GM12891 (cell line): ENCODE measurements around the gene JAM3.

Experiments used
- DNase-seq: peaks from one replicate; pipeline ENCODE4 v3.0.0; 2011; ENCODE audit warnings: low spot score; ENCODE audit not compliant: insufficient read length
- FAIRE-seq: peaks from 2 replicates; lab custom pipeline; 2011; peaks lifted over from hg19 to GRCh38; lab: Jason Lieb, UNC
- PAX5 ChIP-seq: IDR thresholded peaks from 2 replicates; pipeline ENCODE4 v1.6.1; 2011; ENCODE audit warnings: low read length, moderate library complexity, mild to moderate bottlenecking; ENCODE audit not compliant: insufficient read depth, severe bottlenecking
- POLR2A ChIP-seq: IDR thresholded peaks from 2 replicates; pipeline ENCODE4 v1.6.1; 2011; ENCODE audit warnings: low read depth, low read length, control low read depth
- POLR2AphosphoS5 ChIP-seq: IDR thresholded peaks from 2 replicates; pipeline ENCODE4 v1.6.1; 2011; ENCODE audit warnings: low read depth, low read length, control low read depth
- POU2F2 ChIP-seq: IDR thresholded peaks from 2 replicates; pipeline ENCODE4 v1.6.1; 2011; ENCODE audit warnings: low read depth, mild to moderate bottlenecking, control low read depth, low read length, moderate library complexity
- SPI1 ChIP-seq: IDR thresholded peaks from 2 replicates; pipeline ENCODE4 v1.6.1; 2011; ENCODE audit warnings: low read depth, low read length, control low read depth
- TAF1 ChIP-seq: IDR thresholded peaks from 2 replicates; pipeline ENCODE4 v1.6.1; 2011; ENCODE audit warnings: low read depth, low read length, control low read depth

The JAM3 gene

DNA sequence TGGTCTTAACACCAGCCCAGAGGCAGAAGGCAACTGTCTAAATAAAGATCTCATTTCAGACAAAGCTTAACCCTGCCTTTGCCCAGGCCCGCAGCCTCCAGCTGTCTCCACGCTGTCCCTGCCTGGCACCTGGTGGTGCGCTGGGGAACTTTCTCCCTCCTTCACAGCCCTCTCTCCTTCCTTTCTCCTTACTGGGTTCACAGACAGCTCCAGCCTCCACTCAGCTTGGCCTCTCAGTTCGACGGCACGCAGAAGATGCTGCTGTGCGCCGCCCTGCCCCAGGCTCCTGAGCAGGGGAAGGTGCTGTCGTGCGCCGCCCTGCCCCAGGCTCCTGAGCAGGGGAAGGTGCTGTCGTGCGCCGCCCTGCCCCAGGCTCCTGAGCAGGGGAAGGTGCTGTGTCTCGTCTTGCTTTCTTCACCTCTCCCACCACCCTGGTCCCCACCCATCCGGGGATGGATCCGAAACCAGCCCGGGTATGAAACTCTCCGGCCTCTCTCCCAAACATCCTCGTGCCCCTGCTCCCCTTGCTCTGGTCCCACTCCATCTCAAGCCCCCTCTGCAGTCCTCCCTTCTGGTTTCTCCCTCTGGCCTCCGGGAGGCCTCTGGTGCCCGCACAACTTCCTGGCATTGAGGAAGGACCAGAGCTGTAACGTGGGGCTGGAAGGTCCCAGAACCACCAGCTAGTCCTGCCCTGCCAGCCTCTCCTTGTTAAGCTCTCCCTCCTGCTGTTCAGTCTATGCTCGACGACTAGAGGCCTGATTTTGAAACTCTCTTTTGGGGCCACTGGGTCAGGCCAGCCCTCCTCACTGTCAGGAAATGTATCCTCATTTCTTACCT lies 22.9 kb upstream of the JAM3 start:
- TF ChIP-seq SPI1, result no peak
- no peak for TF ChIP-seq TAF1
- no peak for TF ChIP-seq POLR2AphosphoS5
- TF ChIP-seq PAX5, result no peak
- no peak for TF ChIP-seq POU2F2
- no peak for TF ChIP-seq POLR2A
- no peak for FAIRE-seq
- DNase-seq, result no peak

DNA sequence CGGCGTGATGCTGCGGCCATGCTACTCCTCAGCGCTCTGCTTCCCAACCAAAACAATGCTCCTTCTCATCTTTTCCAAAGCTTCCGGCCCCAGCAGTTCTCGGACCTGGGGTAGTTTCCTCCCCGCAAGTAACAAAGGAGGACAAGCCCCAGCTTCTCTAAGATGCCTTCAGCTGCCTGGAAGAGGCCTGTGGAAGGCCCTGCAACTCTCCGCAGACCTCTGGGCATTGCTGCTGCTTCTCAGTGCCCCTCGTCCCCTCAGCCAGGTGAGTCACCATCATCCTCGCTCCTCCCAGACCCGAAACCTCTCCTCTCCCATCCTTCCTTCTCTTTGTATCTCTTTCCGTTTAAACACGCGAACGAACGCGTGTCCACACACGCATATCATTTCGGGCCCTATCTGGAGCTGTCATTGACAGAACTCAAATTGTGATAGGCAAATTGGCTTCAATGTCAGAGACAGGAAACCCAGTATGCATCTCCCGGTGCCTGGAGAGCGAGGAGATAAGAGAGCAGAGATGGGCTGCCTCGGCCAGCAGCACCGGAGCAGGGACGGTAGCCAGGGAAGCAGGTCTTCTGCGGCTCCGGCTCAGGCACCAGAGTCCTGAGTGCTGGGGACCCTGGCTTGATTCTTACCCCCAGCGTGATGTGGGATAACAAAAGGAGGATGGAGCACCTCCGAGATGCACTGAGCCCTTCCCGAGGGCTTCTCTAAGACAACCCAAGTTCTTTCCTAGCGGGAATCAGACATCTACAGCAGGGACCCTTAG lies 22.0 kb upstream of the JAM3 start:
- TF ChIP-seq SPI1, result no peak
- no peak for TF ChIP-seq PAX5
- no peak for TF ChIP-seq POLR2AphosphoS5
- TF ChIP-seq POLR2A, result no peak
- TF ChIP-seq POU2F2, result no peak
- TF ChIP-seq TAF1, result no peak
- FAIRE-seq, result no peak

GRCh38 chr11:134047586-134047999 lies 21.3 kb upstream of the JAM3 start:
- FAIRE-seq, result no peak
- no peak for DNase-seq
- TF ChIP-seq POLR2A (no peak), TAF1 (no peak), POLR2AphosphoS5 (no peak), PAX5 (no peak), SPI1 (no peak), POU2F2 (no peak)

More for the DNA sequence above, 22.0 kb upstream of the JAM3 start:
- no peak for DNase-seq

GRCh38 chr11:134048028-134048427 lies 20.8 kb upstream of the JAM3 start:
- FAIRE-seq, result no peak
- DNase-seq, result no peak
- TF ChIP-seq POLR2A (no peak), POU2F2 (no peak), SPI1 (no peak), POLR2AphosphoS5 (no peak), PAX5 (no peak), TAF1 (no peak)

DNA sequence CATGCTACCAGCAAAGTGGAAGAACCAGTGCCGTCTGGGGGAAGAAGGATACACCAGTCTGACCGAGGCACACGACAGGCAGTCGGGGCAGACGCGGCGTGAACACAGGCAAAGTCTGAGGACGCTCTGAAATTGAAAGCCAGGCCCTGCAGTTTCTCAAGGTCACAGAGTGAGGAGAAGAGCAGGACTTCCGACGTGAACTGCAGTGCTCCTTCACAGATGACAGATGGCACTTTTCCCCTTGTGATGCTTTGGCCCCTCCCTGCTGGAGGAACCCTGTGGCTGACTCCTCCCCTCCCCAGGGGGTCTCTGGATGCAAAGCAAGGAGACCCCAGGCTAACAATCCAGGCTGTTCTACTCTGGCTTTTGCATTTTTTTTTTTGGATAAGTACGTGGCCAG lies 19.6 kb upstream of the JAM3 start:
- DNase-seq (no peak), FAIRE-seq (no peak)
- TF ChIP-seq POLR2AphosphoS5, result no peak
- no peak for TF ChIP-seq POLR2A
- TF ChIP-seq TAF1, result no peak
- no peak for TF ChIP-seq PAX5
- no peak for TF ChIP-seq SPI1
- no peak for TF ChIP-seq POU2F2

DNA sequence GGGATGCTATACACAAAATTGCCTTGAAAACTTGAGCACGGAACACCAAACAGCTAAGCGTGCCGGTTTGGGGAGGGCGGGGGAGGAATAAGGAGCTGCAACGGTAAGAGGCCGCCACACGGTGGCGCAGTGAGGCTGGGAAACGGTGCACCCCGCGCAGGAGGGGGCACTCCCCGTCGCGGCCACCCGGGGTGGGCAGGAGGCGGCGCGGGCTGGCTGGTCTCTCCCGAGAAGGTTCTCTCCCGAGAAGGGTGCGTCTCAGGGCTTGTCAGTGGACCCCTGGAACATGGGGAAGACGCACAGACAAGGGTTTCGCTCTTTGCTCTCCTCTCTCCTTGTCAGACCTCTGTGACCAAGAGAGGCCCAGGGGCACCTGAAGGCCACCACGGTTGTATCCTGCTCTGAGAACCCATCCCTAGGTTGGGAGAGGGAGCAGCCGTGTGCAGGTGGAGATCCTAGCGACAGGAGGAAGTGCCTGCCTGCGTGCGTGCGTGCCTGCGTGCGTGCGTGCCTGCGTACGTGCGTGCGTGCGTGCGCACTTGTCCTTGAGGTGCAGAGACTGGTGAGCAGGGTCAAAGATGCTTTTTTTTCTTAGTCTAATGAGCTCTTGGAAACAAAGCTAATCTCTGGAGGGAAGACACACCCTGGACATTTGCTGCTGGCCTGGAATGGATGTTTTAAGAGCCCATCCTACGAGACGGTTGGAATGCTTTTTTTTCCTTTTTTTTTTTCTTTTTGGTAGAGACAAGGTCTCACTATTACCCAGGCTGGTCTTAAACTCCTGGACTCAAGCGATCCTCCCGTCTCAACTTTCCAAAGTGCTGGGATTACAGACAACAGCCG lies 18.1 kb upstream of the JAM3 start:
- DNase-seq (peak; percentile 88), FAIRE-seq (peak; percentile 96)
- TF ChIP-seq POLR2AphosphoS5 (no peak), TAF1 (no peak), PAX5 (no peak), SPI1 (no peak), POU2F2 (no peak), POLR2A (no peak)

DNA sequence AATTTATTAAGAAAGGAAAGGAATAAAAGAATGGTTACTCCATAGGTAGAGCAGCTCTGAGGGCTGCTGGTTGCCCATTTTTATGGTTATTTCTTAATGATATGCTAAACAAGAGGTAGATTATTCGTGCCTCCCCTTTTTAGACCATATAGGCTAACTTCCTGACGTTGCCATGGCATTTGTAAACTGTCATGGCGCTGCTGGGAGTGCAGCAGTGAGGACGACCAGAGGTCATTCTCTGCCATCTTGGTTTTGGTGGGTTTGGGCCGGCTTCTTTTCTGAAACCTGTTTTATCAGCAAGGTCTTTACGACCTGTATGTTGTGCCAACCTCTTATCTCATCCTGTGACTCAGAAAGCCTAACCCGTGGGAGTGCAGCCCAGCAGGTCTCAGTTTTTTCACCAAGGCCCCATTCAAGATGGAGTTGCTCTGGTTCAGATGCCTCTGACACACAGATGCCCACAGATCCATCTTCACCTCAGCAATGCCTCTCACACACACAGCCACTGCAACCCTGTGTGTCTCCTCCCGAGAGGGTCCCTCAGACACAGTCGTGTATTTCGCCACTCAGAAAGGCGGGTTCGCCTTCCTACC lies 16.4 kb upstream of the JAM3 start:
- DNase-seq (no peak), FAIRE-seq (no peak)
- TF ChIP-seq POU2F2 (no peak), SPI1 (no peak), PAX5 (no peak), POLR2A (no peak), POLR2AphosphoS5 (no peak)

DNA sequence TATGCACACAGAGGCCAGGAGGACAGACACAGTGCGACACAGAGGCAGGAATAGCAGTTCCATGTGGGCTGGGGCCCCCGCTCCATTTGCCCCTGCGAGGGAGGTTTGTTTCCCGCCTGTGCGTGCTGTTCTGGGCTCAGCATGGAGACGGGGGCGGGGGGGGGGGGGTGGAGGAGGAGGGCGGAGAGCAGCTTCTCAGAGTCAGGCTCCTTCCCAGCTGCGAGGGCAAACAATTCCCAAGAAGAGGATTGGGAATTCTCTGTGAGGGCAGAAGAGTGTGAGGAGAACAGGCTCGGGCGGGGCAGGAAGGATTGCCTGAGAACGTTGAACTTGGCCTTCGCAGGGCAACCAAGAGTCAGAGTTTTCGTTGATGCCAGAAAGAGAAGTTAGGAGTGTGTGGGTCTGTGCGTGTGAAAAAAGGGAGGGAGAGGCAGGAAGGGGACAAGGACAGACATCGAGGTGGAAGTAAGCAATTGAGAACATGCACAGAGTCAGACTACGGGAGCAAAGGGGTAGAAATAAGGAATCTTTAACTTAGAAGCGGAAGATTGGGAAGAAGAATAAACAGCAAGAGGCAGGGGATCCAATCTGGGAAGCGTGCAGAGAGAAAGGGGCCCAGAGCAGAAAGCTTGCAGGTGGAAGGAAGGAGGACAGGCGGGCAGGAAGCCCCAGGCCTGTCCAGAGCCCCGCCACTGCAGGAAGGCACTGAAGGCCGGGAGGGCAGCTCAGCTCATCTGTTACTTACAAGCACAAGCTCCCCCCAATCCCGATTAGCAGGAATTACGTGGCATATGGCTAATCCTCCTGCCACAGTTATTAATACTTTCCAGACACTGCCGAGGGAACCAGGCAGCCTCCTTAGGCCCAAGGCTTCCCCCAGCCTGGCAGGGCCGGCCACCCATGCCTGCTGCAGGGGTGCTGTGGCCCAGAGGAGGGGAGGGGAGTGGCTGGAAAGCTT lies 15.6 kb upstream of the JAM3 start:
- no peak for DNase-seq

More for the DNA sequence above, 15.6 kb upstream of the JAM3 start:
- no peak for TF ChIP-seq PAX5
- TF ChIP-seq POU2F2, result no peak
- no peak for TF ChIP-seq TAF1
- TF ChIP-seq SPI1, result no peak
- TF ChIP-seq POLR2AphosphoS5, result no peak
- TF ChIP-seq POLR2A, result no peak
- no peak for FAIRE-seq
